ENCODE data around the gene COL21A1.

DNA sequence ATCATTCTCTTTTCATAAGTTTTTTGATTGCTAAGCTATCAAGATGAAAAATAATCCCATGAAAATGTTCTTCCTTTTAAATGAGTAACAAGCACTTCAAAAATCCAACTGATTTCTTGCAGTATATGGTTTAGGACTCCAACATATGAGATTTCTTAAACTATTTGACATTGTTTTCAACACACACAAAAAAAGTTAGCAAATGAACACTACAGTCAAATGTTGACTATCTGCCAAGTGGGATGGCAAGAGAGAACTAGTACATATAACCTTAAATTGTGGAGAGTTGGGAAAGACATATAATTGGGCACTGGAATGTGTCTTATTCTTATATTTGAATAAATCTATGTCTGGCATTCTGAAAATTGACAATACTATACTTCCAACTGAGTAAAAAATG is 15.6 kb downstream of the COL21A1 start:
- TF ChIP-seq SUZ12 (IDR thresholded peaks at IDR 0.05) (no peak), BHLHE40 (IDR thresholded peaks at IDR 0.05; ENCODE audit: borderline replicate concordance) (no peak), SP1 (IDR thresholded peaks at IDR 0.05) (no peak), ELF4 (IDR thresholded peaks at IDR 0.05) (no peak), HDGF (IDR thresholded peaks at IDR 0.05; ENCODE audit: borderline replicate concordance) (no peak), CTBP1 (IDR thresholded peaks at IDR 0.05; ENCODE audit: borderline replicate concordance) (no peak), FOXK2 (IDR thresholded peaks at IDR 0.05) (no peak), LEF1 (IDR thresholded peaks at IDR 0.05; ENCODE audit: borderline replicate concordance) (no peak), FOXA1 (IDR thresholded peaks at IDR 0.05) (no peak), ARNT (IDR thresholded peaks at IDR 0.05) (no peak), L3MBTL2 (conservative IDR thresholded peaks at IDR 0.05) (no peak), ZNF384 (IDR thresholded peaks at IDR 0.05) (no peak), FOXM1 (IDR thresholded peaks at IDR 0.05; ENCODE audit: borderline replicate concordance) (no peak)
- TF ChIP-seq, protein P1, sequence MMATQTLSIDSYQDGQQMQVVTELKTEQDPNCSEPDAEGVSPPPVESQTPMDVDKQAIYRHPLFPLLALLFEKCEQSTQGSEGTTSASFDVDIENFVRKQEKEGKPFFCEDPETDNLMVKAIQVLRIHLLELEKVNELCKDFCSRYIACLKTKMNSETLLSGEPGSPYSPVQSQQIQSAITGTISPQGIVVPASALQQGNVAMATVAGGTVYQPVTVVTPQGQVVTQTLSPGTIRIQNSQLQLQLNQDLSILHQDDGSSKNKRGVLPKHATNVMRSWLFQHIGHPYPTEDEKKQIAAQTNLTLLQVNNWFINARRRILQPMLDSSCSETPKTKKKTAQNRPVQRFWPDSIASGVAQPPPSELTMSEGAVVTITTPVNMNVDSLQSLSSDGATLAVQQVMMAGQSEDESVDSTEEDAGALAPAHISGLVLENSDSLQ (IDR thresholded peaks at IDR 0.05) = no peak
